NCI-H1092 (cell line): ENCODE results near the gene ANGPTL2.

Experiments
- DNase-seq: peaks from one replicate; lab custom pipeline; 2025; lab: John Stamatoyannopoulos, UW

The ANGPTL2 gene

DNA sequence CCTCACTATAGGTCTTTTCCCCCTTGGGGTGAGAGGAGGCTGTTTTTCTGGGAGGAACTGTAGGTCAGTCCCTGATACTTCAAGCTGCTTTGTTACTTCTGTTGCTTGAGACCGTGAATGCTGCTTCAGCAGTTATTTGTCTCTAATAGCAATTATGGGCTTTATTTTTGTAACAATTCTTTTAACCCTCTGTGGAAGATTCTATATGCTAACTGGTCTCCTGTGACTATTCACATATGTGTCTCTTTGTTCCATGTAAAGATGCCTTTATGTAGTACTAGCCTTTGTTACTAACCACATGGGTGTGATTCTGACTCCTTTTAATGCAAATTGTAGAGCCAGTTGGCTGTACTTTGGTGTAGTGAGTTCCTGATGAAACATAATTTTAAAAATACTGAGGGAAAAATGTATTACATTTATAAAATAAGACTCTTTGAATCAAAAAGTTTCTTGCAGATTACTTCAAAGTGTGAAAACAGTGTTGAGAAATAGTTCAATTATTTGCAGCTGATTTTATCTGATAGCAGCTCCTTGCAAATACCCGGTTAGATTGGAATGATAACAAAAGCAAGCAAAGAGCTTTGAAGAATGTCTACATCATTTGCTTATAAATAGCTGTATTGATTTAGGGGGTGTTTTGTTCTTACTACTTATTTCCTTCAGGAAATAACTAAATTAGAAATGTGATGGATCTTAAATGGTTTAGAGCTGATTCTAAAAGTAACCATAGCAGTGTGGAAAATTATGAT, 46.6 kb downstream of the ANGPTL2 start:
- DNase-seq, result no peak

DNA sequence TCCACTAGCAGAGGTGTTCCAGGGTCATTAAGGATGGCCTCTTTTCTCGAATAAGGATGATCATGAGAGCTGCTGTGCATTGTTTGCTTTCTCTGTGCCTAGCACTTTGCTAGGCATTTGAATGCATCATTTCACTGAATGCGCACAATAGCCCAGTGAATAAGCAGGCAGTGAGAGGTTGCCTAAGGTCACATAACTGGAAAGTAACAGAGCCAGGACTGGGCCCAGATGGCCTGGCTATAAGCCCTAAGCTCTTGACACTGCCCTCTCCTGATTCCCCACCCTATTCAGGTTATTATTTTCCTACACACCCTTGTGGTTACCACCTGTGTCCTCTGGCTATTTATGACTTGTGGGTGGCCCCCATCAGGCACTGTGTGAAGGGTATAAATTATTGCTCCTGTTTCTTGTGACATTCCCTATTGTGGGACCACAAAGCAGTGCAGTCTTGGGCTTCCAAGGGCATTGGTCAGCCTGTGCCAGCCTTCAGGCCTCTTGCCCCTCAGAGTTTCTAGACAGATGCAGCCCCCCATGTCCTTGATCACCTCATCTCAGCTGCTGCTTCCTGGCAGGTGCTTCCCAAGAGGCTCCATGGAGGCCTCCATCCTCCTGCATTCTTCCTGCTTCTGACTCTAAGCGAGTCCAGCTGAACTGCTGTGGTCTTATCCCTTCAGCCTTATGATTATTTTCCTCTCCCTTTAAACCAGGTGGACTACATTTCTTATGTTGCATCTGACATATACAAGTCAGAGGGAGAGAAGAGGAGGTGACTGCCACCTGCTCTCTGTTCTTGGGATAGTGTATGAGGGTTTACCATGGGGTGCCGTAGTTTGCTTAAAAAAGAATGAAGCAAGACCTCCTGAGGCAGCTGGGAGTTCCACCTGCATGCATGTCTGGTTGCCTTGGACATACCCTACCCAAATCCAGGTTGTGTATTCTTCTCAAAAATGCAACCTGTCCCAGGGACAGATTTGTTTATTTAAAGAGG, 47.6 kb downstream of the ANGPTL2 start:
- no peak for DNase-seq

DNA sequence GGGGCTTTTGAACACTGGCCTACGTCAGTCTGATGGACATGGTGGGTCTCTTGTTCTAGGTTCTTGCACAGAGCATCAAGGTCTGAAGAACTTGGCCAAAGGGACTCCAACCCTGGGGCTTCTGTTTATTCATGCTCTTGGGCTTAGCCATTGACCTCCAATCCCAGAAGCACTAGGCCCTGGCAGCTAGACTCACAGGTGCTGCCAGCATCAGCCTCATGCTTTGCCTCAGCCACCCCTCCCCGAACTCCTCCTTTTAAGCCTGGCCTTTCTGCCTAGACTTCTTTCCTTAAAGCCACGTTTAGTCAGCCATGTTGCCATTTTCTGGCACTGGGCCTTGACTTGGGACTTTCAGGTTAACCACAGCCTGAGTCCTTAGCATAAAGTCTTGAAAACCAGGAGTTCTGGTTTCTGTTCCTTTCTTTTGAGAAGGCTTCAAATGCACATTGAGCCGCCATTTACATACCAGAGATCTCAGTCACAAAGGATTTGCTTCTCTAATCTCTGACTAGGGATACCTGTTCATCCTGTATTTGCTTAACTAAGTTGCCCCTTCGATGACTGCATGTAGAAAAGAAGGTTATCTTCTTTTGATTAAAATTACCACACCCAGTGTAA, 54.7 kb downstream of the ANGPTL2 start:
- DNase-seq, result no peak

- DNase-seq, result no peak
Measured at GRCh38 chr9:127066851-127067136, 55.6 kb downstream of the ANGPTL2 start.

- DNase-seq, result no peak
Measured at GRCh38 chr9:127066060-127066850, 56.2 kb downstream of the ANGPTL2 start.

GRCh38 chr9:127065592-127065991, 56.8 kb downstream of the ANGPTL2 start:
- no peak for DNase-seq

DNA sequence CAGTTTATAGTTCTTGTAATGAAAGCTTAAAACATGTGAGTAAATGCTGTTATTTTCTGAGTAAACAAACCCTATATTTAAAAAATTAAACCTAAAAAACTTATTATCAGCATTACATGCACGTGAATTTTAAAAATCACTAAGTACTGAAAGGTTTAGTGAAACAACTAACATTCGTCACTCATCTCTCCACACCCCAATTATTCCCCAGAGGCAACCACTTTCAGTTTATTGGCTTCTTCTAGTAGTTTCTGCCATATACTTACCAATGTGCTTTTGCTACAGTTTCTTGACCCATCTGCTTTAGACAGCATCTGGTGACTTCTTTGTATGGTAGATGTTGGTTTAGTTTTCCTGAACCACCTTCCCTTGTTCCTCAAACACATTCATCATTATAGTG, 58.1 kb downstream of the ANGPTL2 start:
- no peak for DNase-seq

DNA sequence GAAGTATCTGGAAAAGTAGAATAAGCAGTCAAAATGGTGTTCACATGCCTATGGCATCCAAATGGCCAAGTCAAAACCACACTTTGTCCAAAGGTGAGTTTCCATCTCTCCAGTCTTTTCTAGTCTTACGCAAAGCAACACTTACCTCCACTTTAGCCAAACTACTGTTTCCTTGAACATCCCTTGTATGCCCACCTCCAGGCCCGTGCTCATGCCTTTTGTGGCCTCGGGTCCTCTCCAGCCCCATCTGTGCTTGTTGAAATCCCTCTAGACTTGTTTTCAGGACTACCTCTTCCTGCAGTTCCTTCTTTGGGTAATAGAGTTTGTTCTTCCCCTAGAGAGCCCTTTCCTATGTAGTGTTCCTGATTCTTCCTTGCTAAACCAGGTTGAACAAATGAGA, 61.0 kb downstream of the ANGPTL2 start:
- no peak for DNase-seq

DNA sequence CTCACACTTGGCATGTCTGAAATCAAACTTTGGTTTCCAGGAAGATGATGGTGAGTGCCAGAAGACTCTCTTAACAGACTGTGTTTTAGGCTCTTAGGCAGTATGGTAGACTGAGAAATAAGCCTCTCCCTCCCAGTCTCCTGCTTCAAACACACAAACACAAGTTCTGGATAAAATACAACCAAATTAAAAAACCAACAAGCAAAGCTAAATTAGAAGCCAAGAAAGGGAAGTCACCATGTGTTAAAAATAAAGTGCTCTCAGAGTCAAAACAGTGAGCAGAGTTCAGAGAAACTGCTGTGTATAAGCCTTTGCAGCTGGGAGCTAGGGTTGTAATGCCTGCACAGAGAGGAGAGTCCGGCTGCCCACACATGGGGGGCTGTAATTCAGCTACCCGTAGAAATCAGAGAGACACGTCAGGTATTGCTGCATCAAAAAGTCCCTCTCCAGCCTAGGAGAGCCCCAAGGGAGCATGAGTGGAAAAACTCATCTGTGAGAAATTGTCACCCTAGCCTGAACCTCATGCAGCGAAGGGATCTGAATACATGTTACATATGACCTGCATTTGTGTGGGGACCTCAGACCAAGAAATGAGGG, 62.6 kb downstream of the ANGPTL2 start:
- DNase-seq, result no peak

DNA sequence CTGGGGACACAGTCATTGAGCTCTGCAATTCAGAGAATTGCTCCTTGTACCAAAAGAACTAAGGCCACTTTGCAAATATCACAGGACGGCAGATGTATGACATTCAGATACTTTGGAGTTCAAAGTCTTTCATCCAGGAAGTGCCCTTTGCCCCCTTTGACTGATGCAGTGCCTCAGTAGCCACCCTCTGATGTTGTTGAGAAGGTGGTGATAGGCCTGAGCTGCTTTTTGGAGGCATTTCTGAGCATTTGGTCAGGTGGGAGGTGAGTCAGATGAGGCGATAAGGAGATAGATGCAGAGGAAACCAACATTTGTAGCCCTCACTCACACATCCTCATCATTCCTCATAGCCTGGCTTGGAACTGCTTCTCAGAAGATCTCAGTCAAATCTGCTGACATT, 63.4 kb downstream of the ANGPTL2 start:
- no peak for DNase-seq

GRCh38 chr9:127058645-127059021, 63.8 kb downstream of the ANGPTL2 start:
- DNase-seq, result no peak

- DNase-seq, result no peak
Measured at GRCh38 chr9:127058011-127058644, 64.3 kb downstream of the ANGPTL2 start.

DNA sequence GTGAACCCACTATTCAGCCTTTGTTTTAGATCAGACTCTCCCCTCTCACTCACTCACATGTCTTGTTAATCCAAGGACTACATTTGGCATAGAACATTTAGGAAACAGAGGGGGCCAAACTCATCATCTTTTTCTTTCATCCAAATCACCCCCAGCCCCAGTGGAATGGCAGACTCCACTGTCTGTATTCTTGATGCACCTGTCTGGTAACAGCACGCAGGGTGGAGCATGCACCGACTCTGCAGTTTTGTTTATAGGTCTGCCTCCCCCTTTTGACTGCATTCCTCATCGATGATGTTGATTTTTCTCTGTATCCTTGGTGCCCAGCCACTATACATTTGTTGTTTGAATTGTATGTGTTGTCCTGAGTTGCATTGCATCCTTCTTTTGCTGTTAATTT, 66.0 kb downstream of the ANGPTL2 start:
- no peak for DNase-seq

GRCh38 chr9:127055745-127056402, 66.6 kb downstream of the ANGPTL2 start:
- no peak for DNase-seq

GRCh38 chr9:127053960-127054359, 68.5 kb downstream of the ANGPTL2 start:
- DNase-seq, result no peak

- no peak for DNase-seq
Measured at GRCh38 chr9:127053057-127053821, 69.2 kb downstream of the ANGPTL2 start.

GRCh38 chr9:127051881-127052595, 70.4 kb downstream of the ANGPTL2 start:
- DNase-seq, result no peak

DNA sequence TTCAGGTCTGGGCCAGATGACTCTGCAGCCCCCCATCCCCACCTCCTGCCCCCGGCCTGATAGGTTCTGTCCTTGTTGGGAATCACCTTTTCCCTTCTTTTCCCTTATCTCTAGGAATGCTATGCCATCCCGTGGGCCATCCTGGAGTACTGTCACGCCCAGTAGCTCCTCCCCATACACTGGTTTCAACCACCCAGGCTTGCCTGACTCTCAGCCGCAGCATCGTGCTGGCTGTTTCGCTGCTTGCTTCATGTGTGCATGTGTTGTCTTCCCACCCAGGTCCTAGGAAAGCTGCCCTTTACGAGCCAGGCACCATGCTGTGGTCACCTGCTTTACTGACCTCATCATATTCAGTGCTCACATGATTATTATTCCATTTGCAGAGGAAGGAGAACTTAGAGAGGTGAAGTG, 71.8 kb downstream of the ANGPTL2 start:
- no peak for DNase-seq

DNA sequence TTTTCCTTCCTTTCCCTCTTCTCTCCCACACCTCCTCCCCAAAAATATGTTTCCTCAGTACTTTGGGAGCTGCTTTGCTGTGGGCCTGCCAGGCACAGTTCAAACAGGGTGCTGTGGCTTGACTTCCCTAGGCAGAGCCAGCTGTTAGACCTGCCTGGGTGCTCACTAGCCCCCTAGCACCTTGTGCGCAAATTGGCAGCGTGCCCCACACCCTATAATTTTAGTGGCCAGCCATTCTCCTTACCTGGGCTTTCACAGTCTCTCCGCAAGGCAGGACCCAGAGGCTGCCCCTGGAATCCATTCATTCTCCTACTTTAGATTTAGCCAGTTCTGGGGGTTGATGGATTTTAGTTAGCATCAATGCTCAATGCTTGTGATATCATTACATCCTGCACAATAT, 72.3 kb downstream of the ANGPTL2 start:
- no peak for DNase-seq
